Neural progenitor cell (in vitro differentiated cells): ENCODE measurements around the gene NRP1. TPM values are rescaled to one million over a fixed set of nuclear protein-coding genes. Genes with fewer than 3 reads are reported as not detected.

Experiments
- DNase-seq: peaks from one replicate; pipeline ENCODE4 v3.0.0-alpha.2; 2016; ENCODE audit warnings: low spot score
- H2AFZ ChIP-seq: fragments of 200-600 bp; sonication (generic); replicated peaks from 2 replicates; pipeline ENCODE4 v1.6.1; 2016; ENCODE audit warnings: antibody characterized with exemption
- H3F3A ChIP-seq: fragments of 200-600 bp; sonication (generic); 2 replicates; pipeline ENCODE4 v1.6.1; 2016; ENCODE audit warnings: antibody characterized with exemption, low read depth
- H3K27ac ChIP-seq: fragments of 200-600 bp; sonication (generic); 2 replicates; pipeline ENCODE4 v1.5.1; 2016; ENCODE audit warnings: mild to moderate bottlenecking
- H3K27me3 ChIP-seq: fragments of 200-600 bp; sonication (generic); 2 replicates; pipeline ENCODE4 v1.6.1; 2016; ENCODE audit warnings: mild to moderate bottlenecking, moderate library complexity
- H3K36me3 ChIP-seq: fragments of 200-600 bp; sonication (generic); 2 replicates; pipeline ENCODE4 v1.5.1; 2016
- H3K4me1 ChIP-seq: fragments of 200-600 bp; sonication (generic); 2 replicates; pipeline ENCODE4 v1.6.1; 2016; ENCODE audit warnings: mixed run types
- H3K4me2 ChIP-seq: fragments of 200-600 bp; sonication (generic); 2 replicates; pipeline ENCODE4 v1.6.1; 2016
- H3K4me3 ChIP-seq: fragments of 200-600 bp; sonication (generic); 2 replicates; pipeline ENCODE4 v1.5.1; 2016
- H3K79me2 ChIP-seq: fragments of 200-600 bp; sonication (generic); 2 replicates; pipeline ENCODE4 v1.6.1; 2016; ENCODE audit warnings: low read depth
- H3K9ac ChIP-seq: fragments of 200-600 bp; sonication (generic); 2 replicates; pipeline ENCODE4 v1.6.1; 2016
- H3K9me3 ChIP-seq: fragments of 200-600 bp; sonication (generic); 2 replicates; pipeline ENCODE4 v1.5.1; 2016; ENCODE audit warnings: low read depth
- H4K20me1 ChIP-seq: fragments of 200-600 bp; sonication (generic); 2 replicates; pipeline ENCODE4 v1.6.1; 2016; ENCODE audit warnings: low read depth
- H3K27ac Mint-ChIP-seq: 3 replicates; pipeline ENCODE4 v1.8.0; 2021; ENCODE audit warnings: mixed read lengths
- H3K27me3 Mint-ChIP-seq: 2 replicates; pipeline ENCODE4 v1.8.0; 2022; ENCODE audit warnings: low read depth, mild to moderate bottlenecking, inconsistent platforms, moderate library complexity, mixed read lengths; ENCODE audit not compliant: insufficient read depth
- H3K36me3 Mint-ChIP-seq: 3 replicates; pipeline ENCODE4 v1.8.0; 2021; ENCODE audit warnings: mixed read lengths
- H3K4me1 Mint-ChIP-seq: 3 replicates; pipeline ENCODE4 v1.8.0; 2021; ENCODE audit warnings: mixed read lengths
- H3K4me3 Mint-ChIP-seq: 3 replicates; pipeline ENCODE4 v1.8.0; 2021; ENCODE audit warnings: mild to moderate bottlenecking, moderate library complexity, mixed read lengths
- H3K9me3 Mint-ChIP-seq: 3 replicates; pipeline ENCODE4 v1.8.0; 2020; ENCODE audit warnings: mixed read lengths
- CTCF ChIP-seq: fragments of 200-600 bp; sonication (generic); IDR thresholded peaks from 2 replicates; pipeline ENCODE4 v1.5.1; 2017; ENCODE audit warnings: antibody characterized with exemption, mild to moderate bottlenecking
- EZH2 ChIP-seq: fragments of 200-600 bp; sonication (generic); IDR thresholded peaks from 2 replicates; pipeline ENCODE4 v1.6.1; 2017; ENCODE audit warnings: antibody characterized with exemption, mild to moderate bottlenecking, moderate library complexity
- EZH2phosphoT487 ChIP-seq: fragments of 200-600 bp; sonication (generic); IDR thresholded peaks from 2 replicates; pipeline ENCODE4 v1.6.1; 2017; ENCODE audit warnings: antibody characterized with exemption
- total RNA-seq: library from RNA; depleted of rRNA; stranded (reverse); fragments of >200 nt; gene quantifications from 2 replicates; pipeline ENCODE4 v1.2.3, GENCODE V29; 2015; ENCODE audit warnings: low replicate concordance

The NRP1 gene
- total RNA-seq, 1 donor from 2014 or later, result 1.9 TPM

- H3K9ac ChIP-seq, result no peak overlapping the region
- no peaks in the 10 kb centered on the region for H3K36me3 ChIP-seq
- H3K4me1 ChIP-seq, result no peaks in the 10 kb centered on the region
- H3K27me3 ChIP-seq, result no peaks in the 10 kb centered on the region
- Mint-ChIP-seq H3K27me3 (peaks cover 2% of the 10 kb centered on the region), H3K4me1 (peaks cover 4% of the 10 kb centered on the region), H3K27ac (no peak overlapping the region), H3K36me3 (peaks cover 24% of the 10 kb centered on the region), H3K4me3 (no peak overlapping the region), H3K9me3 (no peaks in the 10 kb centered on the region)
- no peaks in the 10 kb centered on the region for H3K79me2 ChIP-seq
- H3K9me3 ChIP-seq, result no peaks in the 10 kb centered on the region
- H4K20me1 ChIP-seq, result no peaks in the 10 kb centered on the region
- no peaks in the 10 kb centered on the region for H3F3A ChIP-seq
- no peak for TF ChIP-seq EZH2phosphoT487
- TF ChIP-seq EZH2, result no peak
- no peak for TF ChIP-seq CTCF
- no peak overlapping the region for H3K27ac ChIP-seq
- H3K4me2 ChIP-seq, result no peak overlapping the region
- no peak overlapping the region for H3K4me3 ChIP-seq
- DNase-seq, result no peak
- no peak overlapping the region for H2AFZ ChIP-seq
Observed at GRCh38 chr10:33214174-33214573, 120.3 kb downstream of the NRP1 start.

GRCh38 chr10:33212061-33212748, 122.3 kb downstream of the NRP1 start:
- DNase-seq, result no peak
- no peaks in the 10 kb centered on the region for H4K20me1 ChIP-seq
- no peaks in the 10 kb centered on the region for H3K79me2 ChIP-seq
- Mint-ChIP-seq H3K4me3 (no peak overlapping the region), H3K9me3 (no peaks in the 10 kb centered on the region), H3K27ac (no peak overlapping the region), H3K27me3 (peaks cover 2% of the 10 kb centered on the region), H3K4me1 (peaks cover 4% of the 10 kb centered on the region), H3K36me3 (peaks cover 22% of the 10 kb centered on the region)
- H3K4me3 ChIP-seq, result no peak overlapping the region
- no peak for TF ChIP-seq CTCF
- no peaks in the 10 kb centered on the region for H3K36me3 ChIP-seq
- H3K9ac ChIP-seq, result no peak overlapping the region
- H3K27ac ChIP-seq, result no peak overlapping the region
- no peaks in the 10 kb centered on the region for H3K4me1 ChIP-seq
- H3K27me3 ChIP-seq, result no peaks in the 10 kb centered on the region
- H2AFZ ChIP-seq, result no peak overlapping the region
- H3F3A ChIP-seq, result no peaks in the 10 kb centered on the region
- H3K4me2 ChIP-seq, result no peak overlapping the region
- no peaks in the 10 kb centered on the region for H3K9me3 ChIP-seq

- H3K27ac Mint-ChIP-seq, result no peak overlapping the region
- H3K27ac ChIP-seq, result no peak overlapping the region
- H2AFZ ChIP-seq, result no peak overlapping the region
Observed at GRCh38 chr10:33211106-33211878, 123.2 kb downstream of the NRP1 start.

GRCh38 chr10:33209802-33210201, 124.7 kb downstream of the NRP1 start:
- TF ChIP-seq EZH2phosphoT487 (no peak), CTCF (no peak), EZH2 (no peak)
- H3K36me3 ChIP-seq, result no peaks in the 10 kb centered on the region
- no peaks in the 10 kb centered on the region for H3K9me3 ChIP-seq
- no peaks in the 10 kb centered on the region for H3K27me3 ChIP-seq
- no peak overlapping the region for H3K27ac ChIP-seq
- no peak for DNase-seq
- no peaks in the 10 kb centered on the region for H3F3A ChIP-seq
- H3K79me2 ChIP-seq, result no peaks in the 10 kb centered on the region
- H3K4me1 ChIP-seq, result no peaks in the 10 kb centered on the region
- H3K27me3 Mint-ChIP-seq, result peaks cover 2% of the 10 kb centered on the region
- H3K4me2 ChIP-seq, result no peak overlapping the region
- peaks cover 4% of the 10 kb centered on the region for H3K4me1 Mint-ChIP-seq
- H3K9ac ChIP-seq, result no peak overlapping the region
- H3K36me3 Mint-ChIP-seq, result peaks cover 34% of the 10 kb centered on the region
- H2AFZ ChIP-seq, result no peak overlapping the region
- no peak overlapping the region for H3K4me3 ChIP-seq
- H4K20me1 ChIP-seq, result no peaks in the 10 kb centered on the region
- no peak overlapping the region for H3K4me3 Mint-ChIP-seq
- no peaks in the 10 kb centered on the region for H3K9me3 Mint-ChIP-seq
- no peak overlapping the region for H3K27ac Mint-ChIP-seq

More at GRCh38 chr10:33211106-33211878, 123.2 kb downstream of the NRP1 start:
- Histone ChIP-seq H3K4me3 (no peak overlapping the region), H3F3A (no peaks in the 10 kb centered on the region), H3K4me2 (no peak overlapping the region), H3K36me3 (no peaks in the 10 kb centered on the region), H3K9me3 (no peaks in the 10 kb centered on the region), H3K27me3 (no peaks in the 10 kb centered on the region), H3K9ac (no peak overlapping the region), H3K4me1 (no peaks in the 10 kb centered on the region), H3K79me2 (no peaks in the 10 kb centered on the region), H4K20me1 (no peaks in the 10 kb centered on the region)
- Mint-ChIP-seq H3K36me3 (peaks cover 25% of the 10 kb centered on the region), H3K27me3 (peaks cover 2% of the 10 kb centered on the region), H3K9me3 (no peaks in the 10 kb centered on the region), H3K4me3 (no peak overlapping the region), H3K4me1 (peaks cover 4% of the 10 kb centered on the region)
- no peak for TF ChIP-seq EZH2
- no peak for DNase-seq
